GM23338 (cell line): Measurements from ENCODE around the gene PPP2R2B. TPM values are rescaled to one million over a fixed set of nuclear protein-coding genes. Genes with fewer than 3 reads are reported as not detected.

ENCODE experiments used
- ATAC-seq: fragments of 200-7000 bp; cut with Tn5 transposase; 3 replicates; pipeline ENCODE4 v1.9.1; 2020
- DNase-seq: peaks from one replicate; pipeline ENCODE4 v3.0.0-alpha.2; 2015; ENCODE audit warnings: low spot score
- H2AFZ ChIP-seq: fragments of 200-600 bp; sonication (generic); 2 replicates; pipeline ENCODE4 v1.8.0; 2016; ENCODE audit warnings: antibody characterized with exemption, mild to moderate bottlenecking, moderate library complexity
- H3F3A ChIP-seq: fragments of 200-600 bp; sonication (generic); replicated peaks from 2 replicates; pipeline ENCODE4 v1.8.0; 2017; ENCODE audit warnings: antibody characterized with exemption, mixed run types, low read depth
- H3K27ac ChIP-seq: fragments of 200-600 bp; sonication (generic); 2 replicates; pipeline ENCODE4 v1.6.1; 2016; ENCODE audit warnings: low read depth
- H3K27me3 ChIP-seq: fragments of 200-600 bp; sonication (generic); 2 replicates; pipeline ENCODE4 v1.8.0; 2016; ENCODE audit warnings: mild to moderate bottlenecking, mixed run types, moderate library complexity; ENCODE audit not compliant: insufficient read depth
- H3K36me3 ChIP-seq: fragments of 200-600 bp; sonication (generic); 2 replicates; pipeline ENCODE4 v1.8.0; 2016; ENCODE audit warnings: mild to moderate bottlenecking; ENCODE audit not compliant: insufficient read depth
- H3K4me1 ChIP-seq: fragments of 200-600 bp; sonication (generic); 2 replicates; pipeline ENCODE4 v1.8.0; 2016; ENCODE audit warnings: mild to moderate bottlenecking, moderate library complexity; ENCODE audit not compliant: insufficient read depth
- H3K4me2 ChIP-seq: fragments of 200-600 bp; sonication (generic); 2 replicates; pipeline ENCODE4 v1.7.1; 2017; ENCODE audit warnings: mixed run types
- H3K4me3 ChIP-seq: fragments of 200-600 bp; sonication (generic); 2 replicates; pipeline ENCODE4 v1.6.1; 2016; ENCODE audit warnings: mixed run types
- H3K79me2 ChIP-seq: fragments of 200-600 bp; sonication (generic); replicated peaks from 2 replicates; pipeline ENCODE4 v1.8.0; 2017; ENCODE audit warnings: mild to moderate bottlenecking; ENCODE audit not compliant: insufficient read depth
- H3K9me2 ChIP-seq: fragments of 200-600 bp; sonication (generic); 2 replicates; pipeline ENCODE4 v1.8.0; 2017; ENCODE audit not compliant: insufficient read depth
- H4K20me1 ChIP-seq: fragments of 200-600 bp; sonication (generic); replicated peaks from 2 replicates; pipeline ENCODE4 v1.8.0; 2017; ENCODE audit warnings: mild to moderate bottlenecking; ENCODE audit not compliant: insufficient read depth
- H3K27ac Mint-ChIP-seq: 2 replicates; pipeline ENCODE4 v1.8.0; 2020; ENCODE audit warnings: inconsistent platforms, mild to moderate bottlenecking, moderate library complexity, mixed read lengths
- H3K27me3 Mint-ChIP-seq: 3 replicates; pipeline ENCODE4 v1.8.0; 2022; ENCODE audit warnings: low read depth, mild to moderate bottlenecking, moderate library complexity, mixed read lengths, inconsistent platforms; ENCODE audit not compliant: insufficient read depth, poor library complexity
- H3K36me3 Mint-ChIP-seq: 3 replicates; pipeline ENCODE4 v1.8.0; 2021; ENCODE audit warnings: low read depth, mild to moderate bottlenecking, inconsistent platforms, moderate library complexity, mixed read lengths
- H3K4me1 Mint-ChIP-seq: 3 replicates; pipeline ENCODE4 v1.8.0; 2020; ENCODE audit warnings: mild to moderate bottlenecking, inconsistent platforms, mixed read lengths
- H3K4me3 Mint-ChIP-seq: 3 replicates; pipeline ENCODE4 v1.8.0; 2021; ENCODE audit warnings: moderate library complexity, mild to moderate bottlenecking, inconsistent platforms, mixed read lengths
- H3K9me3 Mint-ChIP-seq: 3 replicates; pipeline ENCODE4 v1.8.0; 2020; ENCODE audit warnings: moderate library complexity, mild to moderate bottlenecking, inconsistent platforms, mixed read lengths
- CREB1 ChIP-seq: fragments of 250-450 bp; sonication (Bioruptor Pico); IDR thresholded peaks from 2 replicates; pipeline ENCODE4 v1.5.0; 2020; ENCODE audit warnings: low read depth, mild to moderate bottlenecking, moderate library complexity
- CTCF ChIP-seq, 2 experiments: fragments of 200-600 bp in 1 of 2; sonication (generic) in 1 of 2; conservative IDR thresholded peaks; 2 replicates each; pipeline versions ENCODE4 v1.5.1 to v1.6.1; 2016 to 2017; ENCODE audit warnings: antibody characterized with exemption in 2 of 2, low read depth in 2 of 2, mild to moderate bottlenecking in 2 of 2, moderate library complexity in 1 of 2
- ETS1 ChIP-seq: IDR thresholded peaks from 2 replicates; pipeline ENCODE4 v1.6.1; 2016; ENCODE audit warnings: antibody characterized with exemption
- EZH2 ChIP-seq: fragments of 200-600 bp; sonication (generic); IDR thresholded peaks from one replicate; pipeline ENCODE4 v1.8.0; 2017; ENCODE audit warnings: antibody characterized with exemption, mild to moderate bottlenecking, low read depth; ENCODE audit not compliant: unreplicated experiment
- EZH2phosphoT487 ChIP-seq: fragments of 200-600 bp; sonication (generic); IDR thresholded peaks from one replicate; pipeline ENCODE4 v1.8.1; 2018; ENCODE audit warnings: antibody characterized with exemption; ENCODE audit not compliant: unreplicated experiment
- JUNB ChIP-seq: IDR thresholded peaks from one replicate; pipeline ENCODE4 v1.6.1; 2016; ENCODE audit warnings: antibody characterized with exemption; ENCODE audit not compliant: unreplicated experiment
- NANOG ChIP-seq: IDR thresholded peaks from 2 replicates; pipeline ENCODE4 v1.6.1; 2016; ENCODE audit warnings: antibody characterized with exemption, borderline replicate concordance
- POLR2AphosphoS5 ChIP-seq: IDR thresholded peaks from 2 replicates; pipeline ENCODE4 v1.6.1; 2016; ENCODE audit warnings: antibody characterized with exemption, low read depth
- REST ChIP-seq: IDR thresholded peaks from one replicate; pipeline ENCODE4 v1.6.1; 2018; ENCODE audit warnings: antibody characterized with exemption; ENCODE audit not compliant: unreplicated experiment
- STAT1 ChIP-seq: IDR thresholded peaks from one replicate; pipeline ENCODE4 v1.6.1; 2016; ENCODE audit warnings: antibody characterized with exemption; ENCODE audit not compliant: unreplicated experiment
- ZNF114 ChIP-seq: fragments of 250-450 bp; sonication (Bioruptor Pico); IDR thresholded peaks from 2 replicates; pipeline ENCODE4 v1.5.0; 2020; ENCODE audit warnings: mild to moderate bottlenecking, moderate library complexity
- ZNF331 ChIP-seq: fragments of 250-450 bp; sonication (Bioruptor Pico); IDR thresholded peaks from 2 replicates; pipeline ENCODE4 v1.5.0; 2020; ENCODE audit warnings: low read depth, mild to moderate bottlenecking, moderate library complexity
- ZNF462 ChIP-seq: fragments of 250-450 bp; sonication (Bioruptor Pico); IDR thresholded peaks from 2 replicates; pipeline ENCODE4 v1.5.0; 2020; ENCODE audit warnings: mild to moderate bottlenecking, moderate library complexity
- polyA plus RNA-seq: library from polyadenylated mRNA; unstranded; fragments of >200 nt; fragmentation: Nextera tagmentation; extraction: Ambion mirVana; gene quantifications from 2 replicates; pipeline ENCODE4 v1.2.1, GENCODE V29; 2016
- total RNA-seq: library from RNA; depleted of rRNA; stranded (reverse); fragments of >200 nt; shearing (Covaris generic); gene quantifications from 2 replicates; pipeline ENCODE4 v1.2.3, GENCODE V29; 2014

PPP2R2B gene
- total and polyA plus RNA-seq, 2 experiments from 2014 or later: 21.3 to 33.9 TPM

GRCh38 chr5:146758076-146758475 lies 120.5 kb downstream of the PPP2R2B start:
- no peaks in the 10 kb centered on the region for H3K79me2 ChIP-seq
- no peak overlapping the region for H2AFZ ChIP-seq
- Mint-ChIP-seq H3K4me3 (no peak overlapping the region), H3K27me3 (no peaks in the 10 kb centered on the region), H3K27ac (no peak overlapping the region), H3K9me3 (peaks cover 3% of the 10 kb centered on the region; the same call in 1 of the 3 replicates), H3K36me3 (no peaks in the 10 kb centered on the region; the same call in 2 of the 3 replicates), H3K4me1 (peaks cover 26% of the 10 kb centered on the region)
- no peaks in the 10 kb centered on the region for H3F3A ChIP-seq
- TF ChIP-seq REST: no peak
- TF ChIP-seq EZH2: no peak
- no peak for TF ChIP-seq CTCF (conservative IDR thresholded peaks at IDR 0.05; ENCODE audit: low read depth in 2 of 2)
- no peak for TF ChIP-seq STAT1
- no peak for TF ChIP-seq ZNF331 (CRISPR knock-in tag)
- no peak for TF ChIP-seq ZNF462
- no peak for TF ChIP-seq JUNB
- no peak for TF ChIP-seq ETS1
- TF ChIP-seq EZH2phosphoT487: no peak
- no peak for TF ChIP-seq CREB1 (CRISPR knock-in tag)
- TF ChIP-seq ZNF114 (CRISPR knock-in tag): no peak
- TF ChIP-seq POLR2AphosphoS5: no peak
- TF ChIP-seq NANOG: no peak
- H3K4me1 ChIP-seq: peaks cover 22% of the 10 kb centered on the region
- no peaks in the 10 kb centered on the region; the same call in 1 of the 2 replicates for H3K9me2 ChIP-seq
- DNase-seq (no peak), ATAC-seq (no peak)
- no peaks in the 10 kb centered on the region for H3K36me3 ChIP-seq
- no peaks in the 10 kb centered on the region for H4K20me1 ChIP-seq
- H3K27me3 ChIP-seq: no peaks in the 10 kb centered on the region
- H3K4me2 ChIP-seq: no peak overlapping the region
- H3K27ac ChIP-seq: no peak overlapping the region
- no peak overlapping the region for H3K4me3 ChIP-seq
